Esophagus squamous epithelium (tissue), 5 donors: ENCODE measurements around the gene SYNGR2. TPM values are rescaled to one million over a fixed set of nuclear protein-coding genes. Genes with fewer than 3 reads are reported as not detected.
"Not testable (repeated sequence)": the region's sequence is repeated elsewhere in the genome, so short reads cannot be mapped to it uniquely, and the experiment has no call there.

Source experiments
- DNase-seq: peaks from one replicate; lab custom pipeline; 2025; lab: John Stamatoyannopoulos, UW
- H3K27ac ChIP-seq, 4 donors: fragments of 200-600 bp; sonication (generic); one replicate each; pipeline ENCODE4 v1.5.1; 2016 to 2019; ENCODE audit warnings: mild to moderate bottlenecking in 1 of 4
- H3K27me3 ChIP-seq, 4 donors: fragments of 200-600 bp; sonication (generic); 1 replicate in 3 of 4; 2 replicates in 1 of 4; pipeline versions ENCODE4 v1.5.1 to v1.6.0; 2017 to 2021; ENCODE audit warnings: antibody characterized with exemption in 1 of 4
- H3K36me3 ChIP-seq, 3 donors: fragments of 200-600 bp; sonication (generic); one replicate each; pipeline ENCODE4 v1.5.1; 2016 to 2019
- H3K4me1 ChIP-seq, 3 donors: fragments of 200-600 bp; sonication (generic); one replicate each; pipeline ENCODE4 v1.5.1; 2017 to 2019
- H3K4me3 ChIP-seq, 4 donors: fragments of 200-600 bp; sonication (generic); 1 replicate in 3 of 4; 2 replicates in 1 of 4; pipeline ENCODE4 v1.5.1; 2016 to 2019; ENCODE audit warnings: mild to moderate bottlenecking in 2 of 4, moderate library complexity in 1 of 4
- H3K9me3 ChIP-seq, 3 donors: fragments of 200-600 bp; sonication (generic); one replicate each; pipeline ENCODE4 v1.5.1; 2016 to 2019
- POLR2A ChIP-seq, 4 donors: fragments of 450-650 bp; IDR thresholded peaks; one replicate each; pipeline ENCODE4 v1.6.1; 2017; ENCODE audit warnings: antibody characterized with exemption in 4 of 4, mild to moderate bottlenecking in 4 of 4, moderate library complexity in 3 of 4
- WGBS, 2 donors: methylation state at CpG; one replicate each; pipeline ENCODE4 v1.1.5; 2018; 5-methylcytosine and 5-hydroxymethylcytosine counted together
- intact Hi-C: fragments of 100-400 bp; cut with DNase I; formaldehyde crosslinking; loops from one replicate; pipeline ENCODE4 v1.15.0; 2022
- total RNA-seq, 4 donors: library from RNA; depleted of rRNA; stranded (reverse); fragments of >200 nt; gene quantifications; one replicate each; pipeline ENCODE4 v1.1.0, GENCODE V29; 2016
- TF ChIP-seq, protein P1 (sequence below), 6 experiments: fragments of 450-650 bp in 4 of 6; fragments of 200-600 bp in 2 of 6; sonication (generic) in 2 of 6; IDR thresholded peaks; one replicate each; pipeline ENCODE4 v1.5.1; 2016 to 2019; ENCODE audit warnings: antibody characterized with exemption in 6 of 6, mild to moderate bottlenecking in 4 of 6, moderate library complexity in 4 of 6
- donor health status: DM: yes; HTN: yes; CAD: no.

Gene SYNGR2
- total RNA-seq, 4 donors from 2014 or later: 41.2 to 93.9 (median 75.7) TPM

DNA sequence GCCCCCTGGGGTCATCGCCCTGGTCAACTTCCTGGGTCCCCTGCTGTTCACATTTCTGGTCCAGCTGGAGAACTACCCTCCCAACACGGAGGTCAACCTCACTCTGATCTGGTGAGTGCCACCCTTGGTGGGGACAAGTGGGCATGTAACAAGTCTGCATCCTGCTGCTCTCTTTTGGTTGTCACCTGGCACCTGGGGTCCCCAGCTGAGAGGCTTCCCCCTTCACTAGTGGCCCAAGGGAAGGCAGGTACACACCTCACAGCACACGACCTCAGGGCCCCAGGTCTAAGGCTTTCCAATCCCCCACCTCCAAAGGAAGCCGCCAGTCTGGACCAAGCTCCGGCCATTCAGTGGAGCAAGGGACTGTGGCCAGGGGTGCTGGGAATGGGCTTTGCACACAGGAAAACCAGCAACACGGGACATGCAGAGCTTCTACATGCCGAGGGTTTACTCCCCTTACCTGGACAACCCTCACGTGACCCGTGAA is 33.4 kb upstream of the SYNGR2 start:
- no peak overlapping the region for H3K27ac ChIP-seq
- no peak for DNase-seq
- no peak for TF ChIP-seq POLR2A (IDR thresholded peaks at IDR 0.05)
- TF ChIP-seq, protein P1, sequence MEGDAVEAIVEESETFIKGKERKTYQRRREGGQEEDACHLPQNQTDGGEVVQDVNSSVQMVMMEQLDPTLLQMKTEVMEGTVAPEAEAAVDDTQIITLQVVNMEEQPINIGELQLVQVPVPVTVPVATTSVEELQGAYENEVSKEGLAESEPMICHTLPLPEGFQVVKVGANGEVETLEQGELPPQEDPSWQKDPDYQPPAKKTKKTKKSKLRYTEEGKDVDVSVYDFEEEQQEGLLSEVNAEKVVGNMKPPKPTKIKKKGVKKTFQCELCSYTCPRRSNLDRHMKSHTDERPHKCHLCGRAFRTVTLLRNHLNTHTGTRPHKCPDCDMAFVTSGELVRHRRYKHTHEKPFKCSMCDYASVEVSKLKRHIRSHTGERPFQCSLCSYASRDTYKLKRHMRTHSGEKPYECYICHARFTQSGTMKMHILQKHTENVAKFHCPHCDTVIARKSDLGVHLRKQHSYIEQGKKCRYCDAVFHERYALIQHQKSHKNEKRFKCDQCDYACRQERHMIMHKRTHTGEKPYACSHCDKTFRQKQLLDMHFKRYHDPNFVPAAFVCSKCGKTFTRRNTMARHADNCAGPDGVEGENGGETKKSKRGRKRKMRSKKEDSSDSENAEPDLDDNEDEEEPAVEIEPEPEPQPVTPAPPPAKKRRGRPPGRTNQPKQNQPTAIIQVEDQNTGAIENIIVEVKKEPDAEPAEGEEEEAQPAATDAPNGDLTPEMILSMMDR (IDR thresholded peaks at IDR 0.05): no peak
- H3K9me3 ChIP-seq: no peaks in the 10 kb centered on the region
- H3K4me1 ChIP-seq: peaks cover 25 to 75% (median 33%) of the 10 kb centered on the region in 3 donors
- H3K4me3 ChIP-seq: no peak overlapping the region
- H3K36me3 ChIP-seq: no peaks in the 10 kb centered on the region
- H3K27me3 ChIP-seq: peaks cover 0 to 13% (median 0%) of the 10 kb centered on the region in 4 donors
- WGBS, 2 donors: 75 to 86% methylated on average over 5 to 8 of the region's 9 CpGs
- intact Hi-C loops: no loop called here

DNA sequence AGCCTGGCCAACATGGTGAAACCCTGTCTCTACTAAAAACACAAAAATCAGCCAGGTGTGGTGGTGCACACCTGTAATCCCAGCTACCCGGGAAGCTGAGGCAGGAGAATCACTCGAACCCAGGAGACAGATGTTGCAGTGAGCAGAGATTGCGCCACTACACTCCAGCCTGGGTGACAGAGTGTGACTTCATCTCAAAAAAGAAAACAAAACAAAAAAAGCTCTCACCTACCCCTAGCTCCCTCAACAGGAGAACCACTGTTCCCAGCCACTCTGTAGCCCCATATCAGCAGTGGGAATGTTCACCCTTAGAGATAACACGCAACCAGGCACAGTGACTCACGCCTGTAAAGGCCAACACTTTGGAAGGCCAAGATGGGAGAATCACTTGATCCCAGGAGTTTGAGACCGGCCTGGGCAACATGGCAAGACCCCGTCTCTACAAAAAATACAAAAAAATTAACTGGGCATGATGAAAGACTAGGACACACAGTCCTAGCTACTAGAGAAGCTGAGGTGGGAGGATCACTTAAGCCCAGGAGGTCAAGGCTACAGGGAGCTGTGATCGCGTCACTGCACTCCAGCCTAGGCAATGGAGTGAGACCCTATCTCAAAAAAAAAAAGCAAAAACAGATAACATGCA is 32.4 kb upstream of the SYNGR2 start:
- no peak overlapping the region for H3K27ac ChIP-seq
- H3K4me3 ChIP-seq: no peak overlapping the region
- peaks cover 0 to 12% (median 0%) of the 10 kb centered on the region in 4 donors for H3K27me3 ChIP-seq
- no peaks in the 10 kb centered on the region for H3K9me3 ChIP-seq
- DNase-seq: no peak
- peaks cover 25 to 75% (median 29%) of the 10 kb centered on the region in 3 donors for H3K4me1 ChIP-seq
- no peaks in the 10 kb centered on the region for H3K36me3 ChIP-seq
- TF ChIP-seq POLR2A (IDR thresholded peaks at IDR 0.05): no peak
- TF ChIP-seq, protein P1 (IDR thresholded peaks at IDR 0.05): no peak
- 92 to 93% methylated on average over 8 to 9 of the region's 9 CpGs for WGBS, 2 donors
- intact Hi-C loops: no loop called here

DNA sequence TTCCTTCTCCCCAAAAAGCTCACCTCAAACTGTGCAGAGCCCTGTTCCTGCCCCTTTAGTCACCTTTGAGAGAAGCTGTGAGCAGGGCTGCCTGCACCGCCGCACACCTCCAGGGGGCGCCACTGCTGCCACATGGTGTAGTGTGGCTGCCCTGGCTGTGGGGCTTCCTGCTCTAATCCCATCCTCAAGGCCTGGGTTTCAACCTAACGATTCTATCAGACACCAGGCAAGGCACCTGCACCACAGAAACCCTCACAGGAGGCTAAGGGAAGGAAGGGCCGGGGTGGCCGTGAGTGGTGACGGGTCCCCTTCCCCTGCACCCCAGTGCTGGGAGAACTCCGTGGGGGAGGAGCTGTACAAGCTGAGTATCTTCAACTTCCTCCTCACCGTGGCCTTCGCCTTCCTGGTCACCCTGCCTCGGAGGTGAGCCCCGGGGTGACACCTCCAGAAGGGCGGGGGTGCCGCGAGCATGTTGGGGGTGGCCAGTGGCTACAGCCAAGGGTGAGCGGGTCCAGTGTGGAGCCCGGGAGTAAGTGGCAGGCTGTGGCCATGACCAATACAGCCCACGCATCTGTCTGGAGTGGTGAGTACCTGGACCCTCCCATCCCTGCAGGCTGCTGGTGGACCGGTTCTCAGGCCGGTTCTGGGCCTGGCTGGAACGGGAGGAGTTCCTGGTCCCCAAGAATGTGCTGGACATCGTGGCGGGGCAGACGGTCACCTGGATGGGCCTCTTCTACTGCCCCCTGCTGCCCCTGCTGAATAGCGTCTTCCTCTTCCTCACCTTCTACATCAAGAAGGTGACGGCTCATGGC is 30.8 kb upstream of the SYNGR2 start:
- no peak for DNase-seq
- Histone ChIP-seq H3K36me3 (no peaks in the 10 kb centered on the region), H3K27ac (peak overlapping the region in 1 of 4 donors; percentile 25), H3K4me1 (peaks cover 22 to 75% (median 27%) of the 10 kb centered on the region in 3 donors), H3K27me3 (no peaks in the 10 kb centered on the region), H3K4me3 (no peak overlapping the region), H3K9me3 (no peaks in the 10 kb centered on the region)
- TF ChIP-seq, protein P1 (IDR thresholded peaks at IDR 0.05): peak in 3 of 6 experiments; percentile 6 to 36 (median 21)
- TF ChIP-seq POLR2A (IDR thresholded peaks at IDR 0.05): no peak
- 47 to 63% methylated on average over 3 to 4 of the region's 26 CpGs for WGBS, 2 donors
- intact Hi-C loops: no loop called here

DNA sequence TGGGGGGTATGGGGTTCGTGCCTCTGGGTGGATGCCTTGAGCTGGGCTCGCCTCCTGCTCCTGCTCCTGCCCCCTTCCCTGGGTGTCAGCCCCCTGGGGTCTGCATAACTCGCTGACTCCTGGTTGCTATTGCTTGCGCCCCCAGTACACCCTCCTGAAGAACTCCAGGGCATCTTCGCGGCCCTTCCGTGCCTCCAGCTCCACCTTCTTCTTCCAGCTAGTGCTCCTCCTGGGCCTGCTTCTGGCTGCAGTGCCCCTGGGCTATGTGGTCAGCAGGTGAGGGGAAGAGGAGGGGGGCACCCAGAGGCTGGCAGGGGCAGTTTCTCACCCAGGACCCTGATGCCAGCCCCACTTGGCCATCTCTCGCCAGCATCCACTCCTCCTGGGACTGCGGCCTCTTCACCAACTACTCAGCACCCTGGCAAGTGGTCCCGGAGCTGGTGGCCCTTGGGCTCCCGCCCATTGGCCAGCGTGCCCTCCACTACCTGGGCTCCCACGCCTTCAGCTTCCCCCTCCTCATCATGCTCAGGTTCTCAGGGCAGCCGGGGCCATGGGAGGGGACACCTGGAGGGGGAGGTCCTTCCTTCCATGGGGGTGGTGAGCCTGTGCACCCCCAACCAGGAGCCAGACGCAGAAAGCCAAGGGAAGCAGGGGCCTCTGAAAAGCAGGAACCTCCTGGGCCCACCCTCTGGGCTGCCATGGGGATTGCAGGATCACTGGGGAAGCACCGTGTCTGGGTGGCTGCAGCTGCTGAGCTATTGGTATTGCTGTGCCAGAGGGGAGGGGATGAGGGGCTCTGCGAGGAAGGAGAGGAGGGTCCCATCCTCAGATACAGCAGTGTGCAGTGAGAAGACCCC is 29.9 kb upstream of the SYNGR2 start:
- TF ChIP-seq, protein P1 (IDR thresholded peaks at IDR 0.05): no peak
- TF ChIP-seq POLR2A (IDR thresholded peaks at IDR 0.05): no peak
- H3K9me3 ChIP-seq: no peaks in the 10 kb centered on the region
- intact Hi-C loops: no loop called here
- H3K36me3 ChIP-seq: no peaks in the 10 kb centered on the region
- 67 to 68% methylated on average over 2 to 8 of the region's 17 CpGs for WGBS, 2 donors
- no peaks in the 10 kb centered on the region for H3K27me3 ChIP-seq
- H3K27ac ChIP-seq: peak overlapping the region in 1 of 4 donors; percentile 9
- peaks cover 19 to 75% (median 23%) of the 10 kb centered on the region in 3 donors for H3K4me1 ChIP-seq
- no peak overlapping the region for H3K4me3 ChIP-seq
- no peak for DNase-seq

DNA sequence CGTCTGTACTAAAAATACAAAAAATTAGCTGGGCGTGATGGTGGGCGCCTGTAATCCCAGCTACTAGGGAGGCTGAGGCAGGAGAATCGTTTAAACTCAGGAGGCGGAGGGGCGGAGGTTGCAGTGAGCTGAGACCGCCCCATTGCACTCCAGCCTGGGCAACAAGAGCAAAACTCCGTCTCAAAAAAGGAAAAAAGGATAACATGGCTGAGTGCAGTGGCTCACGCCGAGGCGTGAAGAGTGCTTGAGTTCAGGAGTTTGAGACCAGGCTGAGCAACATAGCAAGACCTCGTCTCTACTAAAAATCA is 28.6 kb upstream of the SYNGR2 start:
- intact Hi-C loops, H3K36me3 ChIP-seq, H3K27me3 ChIP-seq, DNase-seq, H3K9me3 ChIP-seq: not testable (repeated sequence)
- Histone ChIP-seq H3K4me1 (peaks cover 32 to 77% (median 32%) of the 10 kb centered on the region in 3 donors), H3K4me3 (peak overlapping the region in 1 of 4 donors; percentile 54), H3K27ac (peak overlapping the region in 3 of 4 donors; percentile 50 to 86 (median 82))
- WGBS, 2 donors: 74 to 83% methylated on average over 12 of the region's 12 CpGs
